Endodermal cell (in vitro differentiated cells): ENCODE measurements around the gene COQ8A. TPM values are rescaled to one million over a fixed set of nuclear protein-coding genes. Genes with fewer than 3 reads are reported as not detected.

ENCODE experiments used
- DNase-seq: peaks from one replicate; pipeline ENCODE4 v3.0.0-alpha.2; 2017
- H3K27ac ChIP-seq: 2 replicates; pipeline ENCODE4 v1.5.1; 2013; ENCODE audit warnings: mild to moderate bottlenecking, low read depth, low read length, moderate library complexity
- H3K27me3 ChIP-seq: 2 replicates; pipeline ENCODE4 v1.6.1; 2013; ENCODE audit warnings: mild to moderate bottlenecking, low read length, moderate library complexity; ENCODE audit not compliant: insufficient read depth, control insufficient read depth, poor library complexity, severe bottlenecking
- H3K36me3 ChIP-seq: 2 replicates; pipeline ENCODE4 v1.7.0; 2013; ENCODE audit warnings: mild to moderate bottlenecking, low read length, moderate library complexity; ENCODE audit not compliant: control insufficient read depth, insufficient read depth
- H3K4me1 ChIP-seq: one replicate; pipeline ENCODE4 v1.7.0; 2013; ENCODE audit warnings: low read length; ENCODE audit not compliant: control insufficient read depth, insufficient read depth
- H3K4me3 ChIP-seq: 2 replicates; pipeline ENCODE4 v1.5.1; 2013; ENCODE audit warnings: mild to moderate bottlenecking, low read length, moderate library complexity
- H3K9ac ChIP-seq: 2 replicates; pipeline ENCODE4 v1.6.1; 2013; ENCODE audit warnings: mild to moderate bottlenecking, low read length, moderate library complexity; ENCODE audit not compliant: poor library complexity, severe bottlenecking; ENCODE audit errors: extremely low read depth
- H3K9me3 ChIP-seq: 2 replicates; pipeline ENCODE4 v1.6.1; 2013; ENCODE audit warnings: mild to moderate bottlenecking, low read length, moderate library complexity; ENCODE audit not compliant: control insufficient read depth
- H3K27ac Mint-ChIP-seq: 2 replicates; pipeline ENCODE4 v1.8.0; 2020; ENCODE audit warnings: mixed read lengths
- H3K27me3 Mint-ChIP-seq: 2 replicates; pipeline ENCODE4 v1.8.0; 2021; ENCODE audit warnings: mild to moderate bottlenecking, mixed read lengths; ENCODE audit not compliant: insufficient read depth
- H3K36me3 Mint-ChIP-seq: 2 replicates; pipeline ENCODE4 v1.8.0; 2020; ENCODE audit warnings: low read depth, mixed read lengths
- H3K4me1 Mint-ChIP-seq: 2 replicates; pipeline ENCODE4 v1.8.0; 2020; ENCODE audit warnings: mixed read lengths
- H3K4me3 Mint-ChIP-seq: 2 replicates; pipeline ENCODE4 v1.8.0; 2020; ENCODE audit warnings: mild to moderate bottlenecking, moderate library complexity, mixed read lengths
- H3K9me3 Mint-ChIP-seq: 2 replicates; pipeline ENCODE4 v1.8.0; 2020; ENCODE audit warnings: mild to moderate bottlenecking, mixed read lengths
- CTCF ChIP-seq: fragments of 200-600 bp; sonication (generic); conservative IDR thresholded peaks from 2 replicates; pipeline ENCODE4 v1.5.0; 2021; ENCODE audit warnings: antibody characterized with exemption, mild to moderate bottlenecking
- WGBS, 2 experiments: methylation state at CpG; one replicate each; pipeline versions ENCODE4 v1.1.5 to v1.1.7; 2013; ENCODE audit warnings: missing lambda C conversion rate in 2 of 2, mixed read lengths in 1 of 2; ENCODE audit not compliant: insufficient coverage in 1 of 2, insufficient read length in 1 of 2; 5-methylcytosine and 5-hydroxymethylcytosine counted together
- total RNA-seq, 2 donors: library from RNA; stranded (reverse); fragmentation: NEBNext Ultra II Directional in 1 of 2; extraction: Animal tissue kit (Norgen Biotek cat#: 25700) in 1 of 2; gene quantifications; 2 replicates in 1 of 2; 3 replicates in 1 of 2; pipeline ENCODE4 v1.2.1, GENCODE V29; 2021

COQ8A gene
- total RNA-seq, 2 donors from 2014 or later: 6.6 to 14.9 TPM

- no peak for DNase-seq
- TF ChIP-seq CTCF: no peak
- Mint-ChIP-seq H3K36me3 (peaks cover 29% of the 10 kb centered on the region), H3K27ac (no peak overlapping the region), H3K4me3 (no peak overlapping the region), H3K4me1 (peaks cover 2% of the 10 kb centered on the region), H3K27me3 (no peaks in the 10 kb centered on the region), H3K9me3 (no peaks in the 10 kb centered on the region)
- H3K4me1 ChIP-seq: no peaks in the 10 kb centered on the region
- WGBS, 2 experiments: 78 to 96% methylated on average over 1 to 4 of the region's 4 CpGs
- H3K27me3 ChIP-seq: no peaks in the 10 kb centered on the region
- no peaks in the 10 kb centered on the region for H3K9me3 ChIP-seq
- peaks cover 14% of the 10 kb centered on the region for H3K36me3 ChIP-seq
- no peak overlapping the region for H3K9ac ChIP-seq
- no peak overlapping the region for H3K4me3 ChIP-seq
- H3K27ac ChIP-seq: no peak overlapping the region
Observed at GRCh38 chr1:226901421-226901820, 38.7 kb upstream of the COQ8A start.

- Histone ChIP-seq H3K9me3 (no peaks in the 10 kb centered on the region), H3K4me1 (no peaks in the 10 kb centered on the region), H3K4me3 (no peak overlapping the region), H3K27me3 (no peaks in the 10 kb centered on the region), H3K9ac (no peak overlapping the region), H3K36me3 (peaks cover 14% of the 10 kb centered on the region), H3K27ac (no peak overlapping the region)
- Mint-ChIP-seq H3K27ac (no peak overlapping the region), H3K4me3 (no peak overlapping the region), H3K9me3 (no peaks in the 10 kb centered on the region), H3K36me3 (peaks cover 24% of the 10 kb centered on the region), H3K27me3 (no peaks in the 10 kb centered on the region), H3K4me1 (peaks cover 2% of the 10 kb centered on the region)
- TF ChIP-seq CTCF: no peak
- DNase-seq: no peak
- 90 to 97% methylated on average over 2 to 4 of the region's 4 CpGs for WGBS, 2 experiments
Observed at GRCh38 chr1:226902601-226903000, 37.5 kb upstream of the COQ8A start.

- Mint-ChIP-seq H3K4me3 (no peak overlapping the region), H3K9me3 (no peaks in the 10 kb centered on the region), H3K4me1 (peaks cover 2% of the 10 kb centered on the region), H3K27me3 (no peaks in the 10 kb centered on the region), H3K36me3 (peaks cover 26% of the 10 kb centered on the region), H3K27ac (no peak overlapping the region)
- H3K9ac ChIP-seq: no peak overlapping the region
- no peaks in the 10 kb centered on the region for H3K27me3 ChIP-seq
- DNase-seq: no peak
- no peak overlapping the region for H3K27ac ChIP-seq
- H3K4me3 ChIP-seq: no peak overlapping the region
- no peak for TF ChIP-seq CTCF
- H3K4me1 ChIP-seq: no peaks in the 10 kb centered on the region
- 86 to 91% methylated on average over 11 to 12 of the region's 12 CpGs for WGBS, 2 experiments
- no peaks in the 10 kb centered on the region for H3K9me3 ChIP-seq
- peaks cover 14% of the 10 kb centered on the region for H3K36me3 ChIP-seq
Observed at GRCh38 chr1:226903819-226904716, 36.0 kb upstream of the COQ8A start.
